ENCODE measurements around the gene CLDN12.

The CLDN12 gene

GRCh38 chr7:90404777-90405176 is 1.5 kb downstream of the CLDN12 start:
- peak overlapping the region; percentile 66 for H3K4me3 ChIP-seq (ENCODE audit: low read depth, low read length)
- no peak for TF ChIP-seq MAX (IDR thresholded peaks at IDR 0.05; ENCODE audit: low read depth, low read length)
- no peak for TF ChIP-seq POLR2A (IDR thresholded peaks at IDR 0.05; ENCODE audit: extremely low read depth, insufficient read length)
- TF ChIP-seq, protein P1, sequence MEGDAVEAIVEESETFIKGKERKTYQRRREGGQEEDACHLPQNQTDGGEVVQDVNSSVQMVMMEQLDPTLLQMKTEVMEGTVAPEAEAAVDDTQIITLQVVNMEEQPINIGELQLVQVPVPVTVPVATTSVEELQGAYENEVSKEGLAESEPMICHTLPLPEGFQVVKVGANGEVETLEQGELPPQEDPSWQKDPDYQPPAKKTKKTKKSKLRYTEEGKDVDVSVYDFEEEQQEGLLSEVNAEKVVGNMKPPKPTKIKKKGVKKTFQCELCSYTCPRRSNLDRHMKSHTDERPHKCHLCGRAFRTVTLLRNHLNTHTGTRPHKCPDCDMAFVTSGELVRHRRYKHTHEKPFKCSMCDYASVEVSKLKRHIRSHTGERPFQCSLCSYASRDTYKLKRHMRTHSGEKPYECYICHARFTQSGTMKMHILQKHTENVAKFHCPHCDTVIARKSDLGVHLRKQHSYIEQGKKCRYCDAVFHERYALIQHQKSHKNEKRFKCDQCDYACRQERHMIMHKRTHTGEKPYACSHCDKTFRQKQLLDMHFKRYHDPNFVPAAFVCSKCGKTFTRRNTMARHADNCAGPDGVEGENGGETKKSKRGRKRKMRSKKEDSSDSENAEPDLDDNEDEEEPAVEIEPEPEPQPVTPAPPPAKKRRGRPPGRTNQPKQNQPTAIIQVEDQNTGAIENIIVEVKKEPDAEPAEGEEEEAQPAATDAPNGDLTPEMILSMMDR (IDR thresholded peaks at IDR 0.05; ENCODE audit: low read depth, low read length) = no peak
- no peak for TF ChIP-seq MYC (IDR thresholded peaks at IDR 0.05; ENCODE audit: low read depth, low read length)
- DNase-seq (ENCODE audit: low read depth) = peak; percentile 11

DNA sequence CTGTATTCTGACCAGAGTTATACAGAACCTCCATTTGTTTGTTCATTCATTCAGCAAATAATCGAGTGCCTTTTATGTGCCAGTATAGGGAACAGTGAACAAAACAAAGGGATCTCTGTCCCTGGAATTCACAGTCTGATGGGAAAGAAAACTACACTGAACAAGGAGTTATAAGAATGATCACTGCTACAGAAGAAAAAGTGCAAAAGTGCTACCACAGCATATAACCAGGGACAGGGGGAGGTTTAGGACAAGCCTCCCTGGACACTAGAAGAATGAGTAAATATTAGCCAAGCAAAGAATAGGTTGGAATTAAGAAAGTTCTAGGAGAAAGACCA is 4.2 kb downstream of the CLDN12 start:
- no peak overlapping the region for H3K4me3 ChIP-seq (ENCODE audit: low read depth, low read length)
- no peak for DNase-seq (ENCODE audit: low read depth)
- TF ChIP-seq POLR2A (IDR thresholded peaks at IDR 0.05; ENCODE audit: extremely low read depth, insufficient read length) = no peak
- TF ChIP-seq MAX (IDR thresholded peaks at IDR 0.05; ENCODE audit: low read depth, low read length) = no peak
- no peak for TF ChIP-seq MYC (IDR thresholded peaks at IDR 0.05; ENCODE audit: low read depth, low read length)
- TF ChIP-seq, protein P1 (IDR thresholded peaks at IDR 0.05; ENCODE audit: low read depth, low read length) = no peak

DNA sequence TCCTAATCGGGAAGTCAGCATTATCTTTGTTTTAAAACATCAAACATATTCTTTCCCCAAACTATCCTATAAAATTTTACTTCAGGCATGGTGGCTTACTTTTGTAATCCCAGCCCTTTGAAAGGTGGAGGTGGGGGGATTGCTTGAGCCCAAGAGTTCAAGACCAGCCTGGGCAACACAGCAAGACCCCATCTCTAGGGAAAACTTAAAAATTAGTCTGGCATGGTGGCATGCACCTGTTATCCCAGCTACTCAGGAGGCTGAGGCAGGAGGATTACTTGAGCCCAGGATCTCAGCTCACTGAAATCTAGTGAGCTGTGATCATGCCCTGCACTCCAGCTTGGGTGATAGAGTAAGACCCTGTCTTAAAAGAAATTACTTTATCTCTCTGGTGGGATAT is 4.9 kb downstream of the CLDN12 start:
- TF ChIP-seq MAX (IDR thresholded peaks at IDR 0.05; ENCODE audit: low read depth, low read length) = no peak
- TF ChIP-seq, protein P1 (IDR thresholded peaks at IDR 0.05; ENCODE audit: low read depth, low read length) = no peak
- no peak for TF ChIP-seq POLR2A (IDR thresholded peaks at IDR 0.05; ENCODE audit: extremely low read depth, insufficient read length)
- TF ChIP-seq MYC (IDR thresholded peaks at IDR 0.05; ENCODE audit: low read depth, low read length) = no peak
- no peak for DNase-seq (ENCODE audit: low read depth)
- H3K4me3 ChIP-seq (ENCODE audit: low read depth, low read length) = no peak overlapping the region

- no peak for DNase-seq (ENCODE audit: low read depth)
- TF ChIP-seq MYC (IDR thresholded peaks at IDR 0.05; ENCODE audit: low read depth, low read length) = no peak
- TF ChIP-seq POLR2A (IDR thresholded peaks at IDR 0.05; ENCODE audit: extremely low read depth, insufficient read length) = no peak
- TF ChIP-seq MAX (IDR thresholded peaks at IDR 0.05; ENCODE audit: low read depth, low read length) = no peak
- TF ChIP-seq, protein P1 (IDR thresholded peaks at IDR 0.05; ENCODE audit: low read depth, low read length) = no peak
- no peak overlapping the region for H3K4me3 ChIP-seq (ENCODE audit: low read depth, low read length)
These were observed 6.4 kb downstream of the CLDN12 start for GRCh38 chr7:90409667-90410066.

DNA sequence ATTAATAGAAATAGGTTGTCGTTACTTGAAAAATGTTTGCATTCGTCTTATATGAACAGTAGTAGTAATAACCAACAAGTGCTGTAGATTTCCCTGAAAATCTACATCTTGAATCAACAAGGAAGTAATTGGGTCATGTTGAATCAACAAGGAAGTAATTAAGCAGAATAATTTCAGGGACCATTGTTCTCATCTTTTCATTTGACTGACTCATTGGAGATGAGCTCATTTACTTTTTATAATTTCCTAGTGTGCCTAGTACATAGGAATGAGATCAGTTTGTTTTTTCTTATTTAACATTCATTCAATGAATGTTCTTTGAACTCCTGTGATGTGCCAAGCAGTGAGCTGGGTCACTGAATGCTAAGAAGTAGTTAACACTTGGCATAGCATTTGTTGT is 8.2 kb downstream of the CLDN12 start:
- H3K4me3 ChIP-seq (ENCODE audit: low read depth, low read length) = no peak overlapping the region
- DNase-seq (ENCODE audit: low read depth) = no peak
- no peak for TF ChIP-seq POLR2A (IDR thresholded peaks at IDR 0.05; ENCODE audit: extremely low read depth, insufficient read length)
- TF ChIP-seq MYC (IDR thresholded peaks at IDR 0.05; ENCODE audit: low read depth, low read length) = no peak
- TF ChIP-seq, protein P1 (IDR thresholded peaks at IDR 0.05; ENCODE audit: low read depth, low read length) = no peak
- TF ChIP-seq MAX (IDR thresholded peaks at IDR 0.05; ENCODE audit: low read depth, low read length) = no peak

Data from NB4 (cell line).